Measurements from ENCODE around the gene HS2ST1. TPM values are rescaled to one million over a fixed set of nuclear protein-coding genes. Genes with fewer than 3 reads are reported as not detected.
"Not testable (repeated sequence)": the region's sequence is repeated elsewhere in the genome, so short reads cannot be mapped to it uniquely, and the experiment has no call there.

Gene HS2ST1
- total RNA-seq, 1 experiment from 2014 or later, result 32.5 TPM

GRCh38 chr1:87064986-87065385 is 150.6 kb downstream of the HS2ST1 start:
- no peak for DNase-seq (ENCODE audit: low read depth)

DNA sequence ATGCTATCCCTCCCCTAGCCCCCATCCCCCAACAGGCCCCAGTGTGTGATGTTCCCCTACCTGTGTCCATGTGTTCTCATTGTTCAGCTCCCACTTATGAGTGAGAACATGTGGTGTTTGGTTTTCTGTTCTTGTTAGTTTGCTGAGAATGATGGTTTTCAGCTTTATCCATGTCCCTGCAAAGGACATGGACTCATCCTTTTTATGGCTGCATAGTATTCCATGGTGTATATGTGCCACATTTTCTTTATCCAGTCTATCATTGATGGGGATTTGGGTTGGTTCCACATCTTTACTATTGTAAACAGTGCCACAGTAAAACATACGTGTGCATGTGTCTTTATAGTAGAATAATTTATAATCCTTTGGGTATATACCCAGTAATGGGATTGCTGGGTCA is 152.3 kb downstream of the HS2ST1 start:
- DNase-seq (ENCODE audit: low read depth), result not testable (repeated sequence)

DNA sequence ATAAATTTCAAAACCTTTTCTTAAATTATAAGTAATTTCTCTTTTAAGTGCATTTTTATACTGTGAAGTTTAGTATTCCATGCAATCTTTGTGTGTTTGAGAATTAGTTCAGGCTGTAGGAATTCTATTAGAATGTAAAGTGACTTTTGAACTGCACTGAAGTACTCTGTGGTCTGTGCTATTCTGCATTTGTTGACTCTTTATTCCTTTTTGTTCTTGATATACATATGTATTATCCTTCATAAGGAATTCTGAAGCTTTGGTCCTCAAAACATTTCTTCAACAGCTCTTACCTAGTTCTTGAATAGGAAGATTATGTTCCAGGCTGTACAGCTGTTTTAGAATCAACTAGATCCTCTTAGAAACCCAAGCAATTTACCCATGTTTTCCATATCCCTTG is 158.0 kb downstream of the HS2ST1 start:
- DNase-seq (ENCODE audit: low read depth), result no peak

GRCh38 chr1:87072904-87073303 is 158.5 kb downstream of the HS2ST1 start:
- no peak for DNase-seq (ENCODE audit: low read depth)

- no peak for DNase-seq (ENCODE audit: low read depth)
These were observed 159.8 kb downstream of the HS2ST1 start for GRCh38 chr1:87074001-87074795.

GRCh38 chr1:87077959-87078639 is 163.7 kb downstream of the HS2ST1 start:
- DNase-seq (ENCODE audit: low read depth), result no peak

GRCh38 chr1:87084244-87084836 is 169.9 kb downstream of the HS2ST1 start:
- peak; percentile 35 for DNase-seq (ENCODE audit: low read depth)

DNA sequence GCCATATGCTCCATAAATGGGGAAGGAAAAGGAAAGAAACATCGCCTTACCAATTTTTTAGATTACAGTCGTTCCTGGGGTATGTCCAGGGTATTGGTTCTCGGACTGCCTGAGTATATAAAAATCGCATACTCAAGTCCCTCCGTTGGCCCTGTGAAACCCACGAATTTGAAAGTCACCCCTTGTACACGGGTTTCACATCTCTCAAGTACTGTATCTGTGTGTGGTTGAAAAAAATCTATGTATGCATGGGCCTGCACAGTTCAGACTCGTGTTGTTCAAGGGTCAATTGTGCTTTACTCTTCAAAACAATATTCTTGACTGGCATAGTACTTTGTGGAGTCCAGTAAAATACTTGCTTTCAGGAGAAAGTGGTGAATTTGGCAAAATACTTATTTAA is 171.7 kb downstream of the HS2ST1 start:
- no peak for DNase-seq (ENCODE audit: low read depth)

DNA sequence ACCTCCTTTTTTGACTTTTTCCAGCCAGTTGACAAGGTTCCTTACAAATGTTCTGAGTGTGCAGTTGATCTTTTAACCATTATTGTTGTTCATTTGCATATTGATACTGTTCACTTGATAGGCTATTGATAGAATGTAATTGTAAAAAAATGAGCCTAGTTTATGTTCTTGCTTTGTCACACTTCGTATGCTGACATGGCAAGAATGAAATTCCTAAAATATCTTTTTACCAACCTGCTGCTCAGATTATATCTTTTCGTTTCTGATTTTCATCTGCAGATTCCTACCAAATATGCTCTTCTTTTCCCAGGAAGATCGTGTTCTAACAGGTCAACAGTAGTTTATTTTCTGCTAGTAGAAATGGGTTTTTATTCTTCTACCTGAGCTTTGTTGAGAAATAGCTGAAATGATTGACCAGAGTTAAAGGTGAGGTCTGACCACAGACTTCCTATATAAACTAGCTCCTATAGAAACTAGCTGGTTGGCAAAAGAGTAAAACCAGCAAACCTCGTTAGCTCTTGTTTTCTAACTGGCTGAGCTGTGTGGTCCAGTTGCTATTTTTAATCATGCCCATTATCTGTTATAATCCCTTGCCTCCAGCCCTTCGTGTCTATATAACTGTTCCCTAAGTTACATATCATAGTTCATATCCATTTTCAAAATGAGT is 174.8 kb downstream of the HS2ST1 start:
- DNase-seq (ENCODE audit: low read depth), result no peak

DNA sequence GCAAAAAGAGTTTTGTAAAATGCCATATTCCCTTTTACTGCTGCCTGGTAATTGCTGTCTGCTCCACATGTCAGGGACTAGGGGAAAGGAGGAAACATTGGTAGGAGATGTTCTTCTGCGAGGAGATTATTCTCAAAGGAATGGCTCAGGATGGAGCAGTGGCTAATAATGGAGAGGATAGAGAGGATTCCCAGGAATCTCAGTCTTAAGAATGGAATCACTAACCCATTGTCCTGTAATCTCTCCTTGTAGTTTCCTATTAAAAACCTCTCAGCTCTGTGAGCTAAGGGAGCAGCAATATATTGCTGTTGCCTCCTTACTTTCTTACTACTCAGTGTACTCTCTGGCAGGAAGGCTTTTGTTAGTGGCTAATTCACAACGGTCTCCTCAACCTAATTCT is 175.4 kb downstream of the HS2ST1 start:
- DNase-seq (ENCODE audit: low read depth), result no peak

DNA sequence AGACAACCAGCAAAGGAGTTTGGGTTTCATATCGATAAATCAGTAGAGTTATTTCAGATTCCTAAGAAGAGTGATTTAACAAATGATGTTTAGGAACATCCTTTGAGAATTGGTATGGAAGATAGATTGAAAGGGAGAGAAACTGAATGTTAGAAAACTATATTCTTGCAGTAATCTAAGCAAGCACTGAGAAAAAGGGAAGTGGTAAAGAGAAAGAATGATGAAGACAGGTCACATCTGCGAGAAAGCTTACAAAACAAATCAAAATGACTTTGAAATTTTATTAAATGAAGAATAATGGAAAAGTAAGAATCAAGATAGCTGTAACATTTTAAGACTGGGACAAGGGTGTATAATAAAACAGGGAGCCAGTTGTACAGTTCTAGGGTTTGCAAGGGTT is 177.0 kb downstream of the HS2ST1 start:
- no peak for DNase-seq (ENCODE audit: low read depth)

- DNase-seq (ENCODE audit: low read depth), result no peak
These were observed 178.4 kb downstream of the HS2ST1 start for GRCh38 chr1:87092846-87093245.

- peak; percentile 93 for DNase-seq (ENCODE audit: low read depth)
These were observed 178.9 kb downstream of the HS2ST1 start for GRCh38 chr1:87093286-87093685.

- DNase-seq (ENCODE audit: low read depth), result no peak
These were observed 179.8 kb downstream of the HS2ST1 start for GRCh38 chr1:87094238-87094637.

DNA sequence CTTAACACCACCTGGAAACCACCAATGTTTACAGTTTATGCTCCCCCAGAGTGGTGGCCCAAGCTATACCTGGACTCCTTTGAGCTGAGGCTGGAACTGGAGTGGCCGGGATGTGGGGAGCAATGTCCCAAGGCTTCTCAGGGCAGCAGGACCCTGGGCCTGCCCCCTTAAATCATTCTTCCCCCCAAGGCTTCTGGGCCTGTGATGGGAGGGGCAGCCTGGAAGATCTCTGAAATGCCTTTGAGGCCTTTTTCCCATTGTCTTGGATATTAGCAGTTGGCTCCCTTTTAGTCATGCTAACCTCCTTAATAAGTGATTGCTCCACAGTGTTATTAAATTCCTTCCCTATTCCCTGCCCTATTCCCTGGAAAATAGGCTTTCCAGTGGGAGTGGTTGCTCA is 185.8 kb downstream of the HS2ST1 start:
- no peak for DNase-seq (ENCODE audit: low read depth)

- no peak for DNase-seq (ENCODE audit: low read depth)
These were observed 188.6 kb downstream of the HS2ST1 start for GRCh38 chr1:87103074-87103473.

DNA sequence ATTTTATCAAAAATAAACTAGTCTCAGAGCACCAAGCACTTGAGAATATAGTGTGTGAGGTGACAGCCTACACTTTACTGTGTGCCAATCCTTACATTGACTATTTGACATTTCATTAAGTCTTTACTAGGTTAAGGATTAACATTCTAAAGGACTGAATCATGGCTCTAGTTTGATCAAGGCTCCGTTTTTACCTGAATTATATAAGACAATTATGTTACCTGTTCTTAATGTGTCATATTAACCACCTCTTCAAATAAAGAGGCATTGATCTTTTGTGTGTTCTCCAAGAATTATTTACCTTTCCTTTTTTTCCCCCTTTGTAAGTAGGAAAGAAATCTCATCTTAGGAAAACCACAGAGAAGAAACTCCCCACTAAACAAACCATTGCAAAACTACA is 189.7 kb downstream of the HS2ST1 start:
- no peak for DNase-seq (ENCODE audit: low read depth)

GRCh38 chr1:87104945-87105344 is 190.5 kb downstream of the HS2ST1 start:
- DNase-seq (ENCODE audit: low read depth), result no peak

GRCh38 chr1:87106144-87106543 is 191.7 kb downstream of the HS2ST1 start:
- no peak for DNase-seq (ENCODE audit: low read depth)

GRCh38 chr1:87106867-87107266 is 192.4 kb downstream of the HS2ST1 start:
- DNase-seq (ENCODE audit: low read depth), result no peak

DNA sequence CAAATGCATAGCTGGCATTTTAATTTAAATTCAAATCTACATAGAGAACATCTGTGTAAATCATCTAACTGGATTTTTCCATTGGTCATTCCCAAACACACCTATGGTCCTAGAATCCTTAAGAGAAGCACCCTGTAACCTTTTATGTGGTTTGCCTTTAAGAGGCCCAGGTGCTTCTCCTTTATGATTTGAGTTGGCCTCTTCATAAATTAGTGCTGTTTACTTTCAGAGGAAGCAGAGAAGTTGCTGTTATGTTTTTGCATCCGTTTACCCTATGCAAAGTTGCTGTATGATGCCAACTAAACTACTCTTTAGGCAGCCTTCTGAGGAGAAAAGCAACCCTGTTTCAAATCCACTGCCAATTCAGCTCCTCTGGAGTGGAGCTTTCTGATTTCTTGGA is 193.8 kb downstream of the HS2ST1 start:
- DNase-seq (ENCODE audit: low read depth), result no peak

DNA sequence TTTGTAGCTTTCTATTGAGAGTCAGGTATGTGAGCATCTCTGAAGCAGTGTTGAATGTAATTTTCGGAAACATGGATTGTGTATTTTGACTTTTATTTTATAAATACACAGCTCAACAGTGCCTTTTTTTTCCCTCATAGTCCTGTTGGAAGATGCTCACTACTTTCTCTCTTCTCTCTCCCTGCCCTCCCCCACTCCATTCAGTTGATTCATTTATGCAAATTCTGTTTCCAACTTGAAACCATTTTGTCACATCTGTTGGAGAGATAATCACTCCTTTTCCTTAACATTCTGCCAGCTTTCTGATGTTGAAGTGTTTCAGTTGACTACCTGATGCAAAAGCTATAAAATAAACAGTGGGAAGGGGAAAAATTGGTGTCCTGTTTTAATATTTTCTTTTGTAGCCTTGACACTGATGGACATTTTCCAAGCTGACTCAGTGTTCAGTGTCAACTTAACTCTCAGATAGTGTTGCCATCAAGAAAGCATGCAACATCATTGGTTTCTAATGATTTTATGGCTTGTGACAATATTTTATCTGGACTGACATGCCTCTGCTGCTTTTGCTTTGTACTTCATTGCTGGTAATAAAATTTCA is 194.5 kb downstream of the HS2ST1 start:
- peak; percentile 82 for DNase-seq (ENCODE audit: low read depth)

Data from M059J (cell line).